HG03108 (cell line): Measurements from ENCODE around the gene USP32.
"Not testable (repeated sequence)": the region's sequence is repeated elsewhere in the genome, so short reads cannot be mapped to it uniquely, and the experiment has no call there.

Source experiments
- ATAC-seq: cut with Tn5 transposase; IDR thresholded peaks from one replicate; pipeline ENCODE4 v1.9.1; 2021; ENCODE audit warnings: moderate library complexity; ENCODE audit not compliant: unreplicated experiment

The USP32 gene

DNA sequence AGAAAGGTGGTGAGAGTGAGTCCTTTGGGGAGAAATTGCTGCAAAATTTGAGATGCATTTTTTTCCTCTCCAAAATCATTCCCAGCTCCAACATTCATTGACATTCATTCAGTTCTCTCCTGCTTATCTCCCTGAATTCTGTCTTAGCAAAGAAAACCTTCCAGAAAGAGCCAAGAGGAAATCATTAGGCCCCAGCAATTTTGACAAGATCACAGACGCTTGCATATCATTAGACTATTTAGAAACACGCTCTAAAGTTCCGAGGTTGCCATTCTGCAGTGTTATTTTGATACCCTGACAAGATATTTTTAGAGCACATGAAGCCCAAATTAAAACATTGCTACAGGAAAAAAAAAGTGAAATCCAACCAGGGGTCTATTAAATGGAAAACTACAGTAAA is 20.8 kb upstream of the USP32 start:
- ATAC-seq, result no peak

DNA sequence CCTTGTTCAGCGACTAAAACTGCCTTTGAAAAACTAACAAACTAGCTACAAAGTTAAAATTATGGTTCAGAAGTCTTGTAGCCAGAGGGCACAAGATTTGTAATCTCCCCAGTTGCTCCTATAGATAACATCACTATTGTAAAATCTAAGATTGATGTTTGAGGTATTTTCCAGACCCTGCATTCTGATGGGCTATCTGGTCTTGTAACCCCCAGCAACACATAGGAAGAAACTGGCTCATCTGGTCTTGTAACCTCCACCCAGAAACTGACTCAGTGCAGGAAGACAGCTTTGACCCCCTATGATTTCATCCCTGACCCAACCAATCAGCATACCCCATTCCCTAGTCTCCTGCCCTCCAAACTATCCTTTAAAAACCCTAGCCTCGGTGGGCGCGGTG is 18.1 kb upstream of the USP32 start:
- ATAC-seq, result no peak

DNA sequence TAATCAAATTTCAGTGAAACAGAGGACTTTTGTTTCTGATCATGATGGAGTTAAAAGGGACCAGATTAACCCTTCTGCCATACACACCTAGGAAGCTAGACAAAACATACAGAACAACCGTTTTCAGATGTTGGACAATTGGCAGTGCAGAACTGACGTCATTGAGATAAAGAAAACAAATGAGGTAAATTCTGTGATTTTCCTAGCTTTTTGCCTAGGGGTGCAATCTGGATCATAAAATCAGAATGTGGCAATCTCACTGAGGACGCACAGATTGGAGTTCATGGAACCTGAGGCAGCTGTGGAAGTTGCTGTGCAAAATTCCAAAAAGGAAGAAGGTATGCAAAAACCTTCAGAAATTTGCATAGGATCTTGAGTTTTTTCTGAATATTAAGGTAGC is 15.0 kb upstream of the USP32 start:
- ATAC-seq, result no peak

DNA sequence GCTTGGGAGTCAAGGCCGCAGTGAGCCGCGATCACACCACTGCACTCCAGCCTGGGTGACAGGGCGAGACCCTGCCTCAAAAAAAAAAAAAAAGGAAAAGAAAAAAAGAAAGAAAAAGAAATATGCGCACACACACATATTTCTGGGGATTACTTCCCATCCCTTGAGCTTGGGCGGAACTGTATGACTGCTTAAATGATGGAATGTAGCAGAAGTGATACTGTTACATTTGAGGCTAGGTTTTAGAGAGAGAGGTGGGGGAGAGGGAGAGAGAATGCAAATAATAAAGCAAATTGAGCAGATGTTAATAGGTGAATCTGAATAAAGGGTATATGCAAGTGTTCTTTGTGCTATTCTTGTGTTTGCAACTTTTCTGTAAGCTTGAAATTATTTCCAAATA is 12.0 kb upstream of the USP32 start:
- ATAC-seq, result no peak

DNA sequence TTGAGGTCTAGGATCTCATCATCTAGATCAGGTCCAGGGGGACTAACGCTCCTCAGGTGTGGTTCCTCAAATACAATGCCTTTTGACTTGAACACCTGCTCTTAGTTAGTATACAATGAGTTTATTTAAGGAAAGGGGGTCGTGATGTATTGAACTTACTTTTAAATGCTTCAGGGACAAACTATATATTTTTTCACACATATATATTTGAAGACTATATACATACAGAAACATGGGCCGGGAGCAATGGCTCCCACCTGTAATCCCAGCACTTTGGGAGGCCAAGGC is 11.5 kb upstream of the USP32 start:
- ATAC-seq, result no peak

DNA sequence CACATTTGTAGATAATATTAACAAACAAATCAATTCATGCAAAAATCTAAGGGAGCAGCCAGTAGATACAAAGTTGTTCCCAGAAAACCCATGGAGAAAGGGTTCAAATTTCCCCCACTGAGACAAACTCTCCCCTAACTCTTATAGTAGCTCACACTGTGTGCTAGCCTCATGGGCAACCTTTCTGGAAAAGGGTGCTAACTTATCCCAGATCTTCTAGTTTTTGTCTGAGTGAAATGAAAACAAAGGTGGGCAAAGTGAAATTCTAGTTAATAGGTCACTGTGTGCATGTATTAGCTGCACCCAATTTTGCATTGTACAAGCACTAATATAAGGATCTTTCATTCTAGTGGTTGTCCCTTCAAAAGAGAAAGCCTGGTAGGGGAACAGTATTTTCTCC is 9.9 kb upstream of the USP32 start:
- ATAC-seq, result no peak

DNA sequence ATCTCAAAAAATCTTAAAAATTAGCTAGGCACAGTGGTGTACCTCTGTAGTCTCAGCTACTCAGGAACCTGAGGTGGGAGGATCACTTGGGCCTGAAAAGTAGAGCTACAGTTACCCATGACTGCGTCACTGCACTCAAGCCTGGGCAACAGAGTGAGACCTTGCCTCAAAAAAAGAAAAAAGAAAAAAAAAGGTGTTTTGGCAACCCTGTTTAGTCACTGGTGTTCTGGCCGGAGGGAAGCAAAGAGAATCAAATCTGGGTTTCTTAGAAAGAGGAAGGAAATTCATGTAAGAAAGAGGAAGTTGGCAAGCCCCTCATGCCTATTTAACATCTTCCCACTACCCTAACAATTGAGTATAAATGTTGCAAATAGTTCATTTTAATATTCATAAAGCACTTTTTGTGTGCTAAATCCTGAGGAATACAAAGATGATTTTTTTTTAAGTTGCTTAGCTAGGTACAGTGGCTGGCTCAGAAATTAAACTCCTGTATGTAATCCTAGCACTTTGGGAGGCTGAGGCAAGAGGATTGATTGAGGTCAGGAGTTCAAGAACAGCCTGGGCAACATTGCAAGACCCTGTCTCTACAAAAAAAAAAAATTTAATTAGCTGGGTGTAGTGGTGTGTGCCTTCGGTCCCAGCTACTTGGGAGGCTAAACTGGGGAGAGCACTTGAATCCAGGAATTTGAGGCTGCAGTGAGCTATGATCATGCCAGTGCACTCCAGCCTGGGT is 6.5 kb upstream of the USP32 start:
- ATAC-seq, result peak; percentile 66

DNA sequence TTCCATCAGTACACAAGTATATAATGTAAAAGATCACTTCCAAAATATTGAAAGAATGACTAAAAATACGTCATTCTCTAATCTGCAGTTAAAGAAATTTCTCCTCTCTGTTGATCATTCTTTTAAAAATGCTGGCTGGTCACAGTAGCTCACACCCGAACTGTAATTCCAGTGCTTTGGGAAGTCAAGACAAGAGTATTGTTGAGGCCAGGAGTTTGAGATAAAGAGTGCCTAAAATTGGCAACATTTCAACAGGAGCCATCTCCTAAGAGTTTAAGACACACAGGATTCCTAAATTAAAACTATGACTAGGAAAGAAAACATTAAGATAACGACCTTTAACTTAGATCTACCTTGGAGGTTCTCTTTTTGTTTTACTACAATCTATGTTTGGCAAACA is 4.5 kb upstream of the USP32 start:
- no peak for ATAC-seq

DNA sequence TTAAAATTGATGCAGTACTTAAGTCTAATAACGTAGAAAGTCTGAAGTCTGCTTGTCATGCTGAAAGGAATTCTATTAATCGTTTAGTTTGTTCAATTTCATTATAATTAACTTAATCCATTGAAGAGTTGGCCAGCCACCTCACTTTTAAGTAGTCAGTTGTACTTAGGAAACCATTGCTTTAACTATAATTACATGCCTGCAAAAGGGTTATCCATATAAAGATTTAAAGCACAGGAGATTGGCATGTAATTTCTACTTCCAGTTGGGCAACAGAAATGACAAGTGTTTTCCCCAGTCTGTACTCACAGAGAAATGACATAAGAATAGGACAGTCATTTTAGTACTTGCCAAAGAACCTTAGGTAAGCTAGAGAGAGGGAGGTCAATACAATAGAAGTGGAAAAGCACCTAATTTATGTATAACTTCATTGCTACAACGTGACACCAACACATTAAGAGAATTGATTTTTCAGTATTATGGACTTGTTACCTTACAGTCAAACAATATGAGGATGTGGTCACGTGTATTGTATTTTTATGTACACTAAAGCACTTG is 3.7 kb upstream of the USP32 start:
- ATAC-seq, result no peak

DNA sequence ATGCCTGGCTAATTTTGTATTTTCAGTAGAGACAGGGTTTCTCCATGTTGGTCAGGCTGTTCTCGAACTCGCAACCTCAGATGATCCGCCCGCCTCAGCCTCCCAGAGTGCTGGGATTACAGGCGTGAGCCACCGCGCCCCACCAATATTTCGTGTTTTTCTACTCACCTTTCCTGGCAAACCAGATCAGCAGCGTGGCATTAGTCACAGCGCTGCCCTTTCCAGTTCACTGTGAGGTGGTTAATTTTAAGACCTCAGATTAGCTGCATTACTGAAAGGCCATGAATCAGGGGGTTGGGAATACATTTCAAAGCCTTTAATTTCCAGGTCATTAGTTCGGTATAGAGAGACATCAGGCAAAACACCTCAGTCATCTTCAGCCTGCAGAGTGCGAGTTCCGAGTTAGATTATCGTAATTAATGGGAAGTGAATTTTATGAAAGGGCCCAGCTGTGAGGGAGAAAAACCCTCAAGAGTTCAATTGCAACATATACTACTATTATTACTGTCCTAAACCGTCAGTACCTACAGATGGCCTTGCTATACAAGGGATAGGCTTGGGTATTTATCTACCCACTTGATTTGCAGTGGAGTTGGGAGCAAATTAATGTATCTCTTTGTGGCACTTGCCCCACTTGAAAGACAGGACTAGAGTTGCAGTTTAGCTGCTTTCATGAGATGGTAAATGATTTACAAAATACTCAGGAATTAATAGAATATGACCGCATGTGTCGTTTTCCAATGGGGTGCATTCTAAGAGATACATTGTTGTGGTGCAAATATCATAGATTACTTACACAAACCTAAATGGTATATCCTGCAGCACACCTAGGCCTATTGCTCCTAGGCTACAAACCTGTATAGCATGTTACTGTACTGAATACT is 2.1 kb upstream of the USP32 start:
- ATAC-seq, result no peak

DNA sequence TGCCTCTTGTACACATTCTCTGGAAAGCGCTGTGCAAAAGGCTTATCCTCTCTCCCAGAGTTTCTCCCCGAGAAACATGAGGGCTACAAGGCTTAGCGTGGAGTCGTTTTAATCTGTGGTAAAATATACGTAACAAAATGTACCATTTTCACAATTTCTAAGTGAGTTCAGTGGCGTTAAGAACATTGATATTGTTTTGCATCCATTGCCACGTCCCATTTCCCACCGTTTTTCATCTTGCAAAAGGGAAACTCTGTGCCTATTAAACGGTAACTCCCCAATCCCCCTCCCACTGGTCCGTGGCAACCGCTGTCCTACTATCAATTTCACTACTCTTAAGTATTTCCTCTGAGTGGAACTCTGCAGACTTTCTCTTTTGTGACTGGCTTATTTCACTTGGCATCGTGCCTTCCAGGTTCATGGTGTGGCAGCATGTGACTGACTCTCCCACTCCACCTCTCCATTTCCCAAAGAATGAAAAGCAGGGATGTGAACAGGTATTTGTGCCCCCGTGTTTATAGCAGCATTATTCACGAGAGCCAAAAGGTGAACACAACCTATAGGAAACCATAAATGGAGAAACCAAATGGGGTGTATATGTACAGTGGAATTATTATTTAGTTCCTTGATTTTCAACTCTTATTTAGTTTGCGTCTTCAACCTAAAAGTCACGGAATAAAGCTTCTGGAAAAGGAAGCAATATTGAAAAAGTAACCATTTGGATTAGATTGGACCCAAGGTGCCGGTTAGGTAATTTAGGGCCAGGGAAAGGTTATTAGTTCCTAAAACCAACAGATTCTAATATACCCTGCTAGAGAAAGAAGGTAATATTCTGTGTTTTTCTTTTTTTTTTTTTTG is 1.1 kb upstream of the USP32 start:
- ATAC-seq, result no peak

DNA sequence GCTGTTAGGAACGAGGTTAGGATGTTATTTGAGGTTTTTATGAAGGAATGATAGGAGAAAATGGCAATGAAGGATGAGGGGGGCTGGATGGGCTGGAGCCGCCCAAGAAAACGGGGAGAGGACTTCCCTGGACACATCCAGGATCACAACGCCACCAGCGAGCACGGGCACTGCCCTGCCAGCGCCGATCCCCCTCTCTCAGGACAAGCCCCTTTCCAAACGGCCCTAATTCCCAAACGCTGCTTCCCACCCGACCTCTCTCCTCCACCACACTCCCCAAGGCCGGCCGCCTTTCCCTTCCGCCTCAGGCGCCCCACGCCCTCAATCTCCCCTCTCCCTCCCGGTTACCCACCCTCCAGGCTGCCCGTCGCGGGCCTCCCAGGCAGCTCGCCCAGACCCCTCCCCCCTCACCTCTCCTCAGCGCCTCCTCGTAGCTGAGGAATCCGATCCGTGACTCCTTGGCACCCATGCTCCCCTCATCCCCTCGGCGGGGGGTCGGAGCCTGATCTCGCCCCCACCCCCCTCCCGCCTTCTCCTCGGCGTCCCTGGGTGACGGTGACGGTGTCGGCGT is 377 bp downstream of the USP32 start:
- ATAC-seq, result peak; percentile 18

DNA sequence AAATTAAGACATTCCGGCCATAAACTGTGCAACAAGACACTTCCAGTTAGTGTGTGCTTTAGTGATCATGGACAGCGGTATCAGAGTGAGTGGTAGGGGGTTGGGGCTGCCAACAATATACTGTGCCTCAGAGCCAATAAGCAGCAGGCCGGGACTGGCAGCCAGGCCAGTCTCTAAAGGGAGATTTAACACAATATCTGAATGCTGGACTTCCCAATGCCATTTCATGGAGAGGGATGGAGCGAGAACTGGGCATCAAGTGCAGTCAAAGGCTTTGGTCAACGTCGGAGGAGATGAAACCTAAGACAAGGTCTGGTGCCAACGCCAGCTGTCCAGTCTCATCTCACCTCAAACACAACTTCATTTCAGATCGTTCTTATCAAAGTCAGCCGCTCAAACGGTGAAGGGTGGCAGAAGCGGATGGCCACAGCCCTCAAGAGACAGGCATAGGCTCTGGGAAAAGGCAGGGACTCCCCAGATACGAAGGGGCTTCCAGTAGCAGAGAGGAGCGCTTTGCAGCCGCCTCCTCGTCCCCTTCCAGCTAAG is 935 bp downstream of the USP32 start:
- no peak for ATAC-seq

DNA sequence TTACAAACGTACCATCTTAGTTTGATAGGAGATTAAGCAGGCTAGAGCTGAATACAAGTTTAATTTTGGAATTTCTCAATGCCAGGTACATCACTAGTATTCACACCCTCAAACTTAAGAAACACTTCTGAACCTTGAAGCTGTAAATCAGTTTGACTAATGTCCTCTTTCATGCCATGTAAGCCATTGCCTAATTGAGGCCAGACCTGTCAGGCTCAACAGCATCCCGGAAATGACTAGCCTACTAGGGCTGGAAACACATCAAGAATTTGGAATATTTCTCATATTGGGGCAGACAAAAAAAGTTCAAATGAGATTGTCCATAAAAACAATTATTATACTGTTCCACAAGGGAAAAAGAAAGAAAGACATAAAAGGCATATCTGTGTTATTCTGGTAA is 1.7 kb downstream of the USP32 start:
- no peak for ATAC-seq

DNA sequence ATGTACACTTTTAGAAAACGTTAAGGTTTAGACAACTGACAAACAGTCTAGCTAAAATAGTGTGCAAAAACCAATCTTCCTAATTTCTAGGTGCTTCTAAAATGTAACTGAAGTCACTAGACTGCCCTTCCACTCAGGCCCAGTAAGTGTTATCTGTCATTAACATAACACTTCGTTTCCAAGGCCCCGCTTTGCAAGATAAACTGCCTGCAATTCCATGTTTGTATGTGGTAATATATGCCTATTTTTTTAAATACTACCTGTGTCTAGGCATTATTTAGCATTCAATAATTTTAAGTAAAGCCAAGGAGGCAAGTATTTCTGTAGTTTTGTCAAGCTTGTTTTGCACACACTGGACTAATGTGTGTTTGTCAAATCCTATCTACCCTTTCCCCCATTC is 3.2 kb downstream of the USP32 start:
- ATAC-seq, result no peak

DNA sequence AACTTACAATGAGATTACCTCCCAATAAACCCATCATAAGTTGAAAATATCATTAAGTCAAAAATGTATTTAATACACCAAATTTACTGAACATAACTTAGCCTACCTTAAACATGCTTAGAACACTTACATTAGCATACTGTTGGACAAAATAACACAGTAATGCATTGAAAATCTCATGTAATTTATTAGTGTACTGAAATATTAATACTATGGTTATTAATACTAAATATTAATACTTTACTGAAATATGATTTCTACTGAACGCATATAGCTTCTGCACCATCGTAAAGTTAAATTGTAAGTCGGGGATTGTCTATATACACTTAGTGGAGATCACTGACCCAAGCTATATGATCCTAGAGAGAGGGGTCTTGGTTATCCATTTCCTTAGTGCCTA is 4.3 kb downstream of the USP32 start:
- ATAC-seq, result no peak

DNA sequence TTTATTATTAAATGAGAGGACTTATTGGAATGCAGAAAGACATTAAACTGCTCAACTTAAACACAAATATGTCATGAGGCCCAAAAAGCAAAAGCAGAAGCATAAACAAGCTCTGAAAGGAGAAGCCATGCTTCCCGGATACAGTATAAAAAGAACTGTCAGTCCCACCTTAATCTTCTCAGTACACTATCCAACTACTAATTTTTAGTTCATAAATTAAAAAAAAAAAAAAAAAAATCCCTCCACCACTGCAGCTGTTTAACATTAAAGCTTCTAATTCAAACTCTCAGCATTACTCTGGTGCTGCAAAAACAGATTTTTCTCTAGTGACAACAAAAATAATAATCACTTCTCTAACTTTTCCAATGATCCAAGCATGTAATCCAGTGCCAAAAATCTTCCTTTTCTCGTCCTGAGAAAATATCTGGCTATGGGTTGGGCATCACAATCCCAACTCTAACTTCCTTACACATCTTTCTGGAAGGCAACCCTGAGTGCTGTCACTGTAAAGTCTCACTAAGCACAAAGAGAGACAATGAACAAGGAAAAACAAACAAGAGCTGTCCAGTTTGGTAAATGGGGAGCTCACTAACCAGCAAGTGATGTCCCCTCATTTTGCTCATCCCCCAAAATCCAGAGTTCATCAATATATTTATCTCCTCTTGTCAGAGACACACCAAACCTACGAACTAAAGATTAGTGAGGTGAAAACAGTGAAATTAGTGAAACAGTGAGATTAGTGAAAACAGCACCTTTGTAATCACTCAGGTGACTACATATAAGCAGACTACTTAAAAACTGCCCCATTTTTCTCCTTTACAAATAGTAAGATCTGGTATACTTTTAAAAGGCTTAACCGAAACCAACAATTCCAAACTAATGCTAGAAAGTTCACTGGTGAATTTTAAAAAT is 5.5 kb downstream of the USP32 start:
- no peak for ATAC-seq

DNA sequence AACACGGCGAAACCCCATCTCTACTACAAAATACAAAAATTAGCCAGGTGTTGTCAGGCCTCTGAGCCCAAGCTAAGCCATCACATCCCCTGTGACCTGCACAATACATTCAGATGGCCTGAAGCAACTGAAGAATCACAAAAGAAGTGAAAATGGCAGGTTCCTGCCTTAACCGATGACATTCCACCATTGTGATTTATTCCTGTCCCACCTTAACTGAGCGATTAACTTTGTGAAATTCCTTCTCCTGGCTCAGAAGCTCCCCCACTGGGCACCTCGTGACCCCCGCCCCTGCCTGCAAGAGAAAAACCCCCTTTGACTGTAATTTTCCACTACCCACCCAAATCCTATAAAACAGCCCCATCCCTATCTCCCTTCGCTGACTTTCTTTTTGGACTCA is 7.0 kb downstream of the USP32 start:
- ATAC-seq, result not testable (repeated sequence)

DNA sequence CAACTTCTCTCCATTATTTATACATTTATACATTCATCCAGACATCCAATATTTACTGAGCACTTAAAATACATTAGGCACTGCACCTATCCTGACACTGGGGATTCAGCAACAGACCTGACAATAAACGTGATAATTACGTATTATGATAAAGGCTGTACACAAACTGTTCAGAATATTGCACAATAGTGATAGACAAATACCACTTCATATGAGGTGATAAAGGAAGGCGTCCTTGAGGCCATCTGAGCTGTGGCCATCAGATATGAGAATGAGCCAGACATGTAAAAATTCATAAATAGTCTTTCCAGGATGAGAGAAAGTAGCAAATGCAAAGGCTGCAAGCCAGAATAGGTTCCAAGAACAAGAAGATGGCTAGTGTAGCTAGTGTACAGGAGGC is 8.6 kb downstream of the USP32 start:
- no peak for ATAC-seq

DNA sequence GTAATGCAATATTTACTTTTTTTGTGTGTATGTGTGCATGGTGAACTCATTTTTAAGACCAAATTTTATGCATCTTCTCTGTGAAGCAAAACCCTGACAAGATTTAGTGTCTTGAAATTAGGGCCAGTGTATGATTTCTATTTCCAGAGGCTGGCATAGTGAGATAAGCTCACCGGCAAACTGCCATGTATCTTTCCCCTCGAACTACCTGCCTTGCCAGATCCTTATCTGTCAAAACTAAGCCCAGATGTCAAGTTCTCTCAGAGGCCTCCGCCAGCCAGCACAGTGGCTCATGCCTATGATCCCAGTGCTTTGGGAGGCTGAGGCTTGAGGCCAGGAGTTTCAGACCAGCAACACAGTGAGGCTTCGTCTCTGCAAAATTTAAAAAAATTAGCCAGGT is 10.0 kb downstream of the USP32 start:
- no peak for ATAC-seq
